HG02943 (cell line): ENCODE measurements around the gene PRR18.

Experiments used
- ATAC-seq: cut with Tn5 transposase; IDR thresholded peaks from one replicate; pipeline ENCODE4 v1.9.1; 2021; ENCODE audit warnings: mild to moderate bottlenecking, low read depth, moderate library complexity; ENCODE audit not compliant: unreplicated experiment

PRR18 gene

DNA sequence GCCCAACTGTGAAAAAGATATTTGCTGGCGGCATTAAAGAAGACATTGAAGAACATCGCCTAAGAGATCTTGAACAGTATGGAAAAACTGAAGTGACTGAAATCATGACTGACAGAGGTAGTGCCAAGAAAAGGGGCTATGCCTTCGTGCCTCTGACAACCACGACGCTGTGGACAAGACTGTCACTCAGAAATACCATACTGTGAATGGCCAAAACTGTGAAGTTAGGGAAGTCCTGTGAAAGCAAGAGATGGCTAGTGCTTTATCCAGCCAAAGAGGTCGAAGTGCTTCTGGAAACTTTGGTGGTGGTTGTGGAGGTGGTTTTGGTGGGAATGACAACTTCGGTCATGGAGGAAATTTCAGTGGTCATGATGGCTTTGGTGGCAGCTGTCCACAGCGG lies 26.7 kb upstream of the PRR18 start:
- ATAC-seq = no peak

DNA sequence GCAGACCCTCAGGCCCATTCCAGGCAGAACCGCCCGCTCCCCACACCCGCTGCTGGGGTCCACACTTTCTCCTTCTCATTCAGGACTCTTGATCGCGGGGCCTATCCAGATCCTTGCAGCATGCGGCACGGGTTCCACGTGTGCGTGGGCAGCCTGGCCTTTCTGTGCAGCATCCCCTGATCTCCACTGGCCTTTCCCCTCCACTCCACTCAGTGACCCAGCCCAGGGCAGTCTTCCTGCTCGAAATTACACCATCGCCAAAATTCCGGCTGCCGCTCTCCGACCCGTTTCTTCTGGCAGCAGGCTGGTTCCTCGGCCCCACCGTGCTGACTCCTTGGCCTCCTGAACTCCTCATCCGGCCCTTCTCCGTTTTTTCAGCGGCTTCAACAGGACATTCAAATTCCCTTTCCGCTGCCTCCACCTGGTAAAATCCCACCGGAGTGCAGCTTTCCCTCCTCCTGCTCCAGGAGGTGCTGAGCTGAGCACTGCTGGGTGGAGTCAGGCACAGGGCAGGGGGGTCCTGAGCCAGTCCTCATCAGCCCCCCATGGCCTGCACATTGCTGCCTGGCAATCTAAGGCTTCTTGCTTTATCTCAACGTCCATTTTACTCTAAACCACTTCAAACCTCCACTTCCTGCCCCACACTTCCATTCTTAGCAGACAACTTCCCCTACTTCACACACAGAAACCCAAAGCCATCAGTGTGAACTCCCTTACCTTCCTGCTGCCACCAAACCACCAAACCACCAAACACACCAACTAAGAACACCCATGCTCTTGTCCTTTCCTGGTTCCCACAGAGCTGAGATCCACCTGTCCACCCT lies 25.2 kb upstream of the PRR18 start:
- ATAC-seq = peak; percentile 68

DNA sequence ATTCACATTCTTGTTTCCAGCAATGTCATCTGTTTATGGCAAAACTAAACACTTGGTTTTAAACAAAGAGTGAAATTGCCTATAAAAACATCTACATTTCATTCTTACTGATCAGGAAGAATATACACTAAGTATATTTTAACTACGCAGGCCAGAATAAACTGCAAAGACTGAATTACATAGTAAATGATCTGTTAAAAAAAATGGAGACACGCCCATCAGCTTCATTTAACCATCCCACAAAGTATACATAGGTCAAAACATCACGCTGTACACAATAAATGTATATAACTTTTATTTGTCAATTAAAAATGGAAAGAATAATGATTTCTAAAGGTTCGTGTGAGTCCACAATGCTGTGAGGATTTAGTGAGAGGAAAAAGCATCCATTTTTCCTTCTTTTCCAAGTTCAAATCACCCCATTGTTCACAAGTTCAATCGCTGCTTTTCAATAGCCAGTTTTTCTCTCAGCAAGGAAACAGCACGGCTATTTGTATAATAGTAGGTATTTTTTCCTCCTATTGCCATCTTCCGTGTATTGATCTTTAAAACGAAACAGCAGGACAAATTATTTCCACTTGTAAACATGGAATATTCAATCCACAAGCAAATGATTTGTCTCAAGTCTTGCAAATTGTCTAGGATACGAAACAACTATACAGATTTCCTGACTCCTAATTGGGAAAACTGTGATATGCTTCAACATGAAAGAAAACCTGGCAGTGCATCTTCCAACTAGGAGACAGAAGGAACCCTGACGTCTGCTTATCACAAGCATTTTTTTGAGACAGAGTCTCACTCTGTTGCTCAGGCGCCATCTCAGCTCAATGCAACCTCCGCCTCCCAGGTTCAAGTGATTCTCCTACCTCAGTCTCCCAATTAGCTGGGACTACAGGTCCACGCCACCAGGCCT lies 23.6 kb upstream of the PRR18 start:
- no peak for ATAC-seq

DNA sequence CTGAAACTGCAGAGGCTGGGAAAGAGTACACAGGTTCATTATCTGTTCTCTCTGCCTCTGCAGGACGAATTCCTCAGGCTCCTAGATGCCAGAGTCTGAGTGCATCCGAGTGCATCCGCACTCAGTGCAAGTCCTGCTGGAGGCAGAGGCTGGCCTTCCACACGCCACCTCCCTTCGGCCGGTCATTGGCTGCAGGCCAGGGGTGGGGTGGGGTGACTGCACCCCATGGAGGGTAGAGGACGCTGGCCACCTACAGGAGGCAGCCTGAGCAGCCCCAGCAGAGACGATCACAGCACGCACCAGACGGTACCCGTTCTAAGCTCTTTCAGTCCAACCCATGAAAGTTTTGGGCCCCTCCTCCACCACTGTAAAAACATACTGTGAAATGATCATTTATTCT lies 22.4 kb upstream of the PRR18 start:
- no peak for ATAC-seq

DNA sequence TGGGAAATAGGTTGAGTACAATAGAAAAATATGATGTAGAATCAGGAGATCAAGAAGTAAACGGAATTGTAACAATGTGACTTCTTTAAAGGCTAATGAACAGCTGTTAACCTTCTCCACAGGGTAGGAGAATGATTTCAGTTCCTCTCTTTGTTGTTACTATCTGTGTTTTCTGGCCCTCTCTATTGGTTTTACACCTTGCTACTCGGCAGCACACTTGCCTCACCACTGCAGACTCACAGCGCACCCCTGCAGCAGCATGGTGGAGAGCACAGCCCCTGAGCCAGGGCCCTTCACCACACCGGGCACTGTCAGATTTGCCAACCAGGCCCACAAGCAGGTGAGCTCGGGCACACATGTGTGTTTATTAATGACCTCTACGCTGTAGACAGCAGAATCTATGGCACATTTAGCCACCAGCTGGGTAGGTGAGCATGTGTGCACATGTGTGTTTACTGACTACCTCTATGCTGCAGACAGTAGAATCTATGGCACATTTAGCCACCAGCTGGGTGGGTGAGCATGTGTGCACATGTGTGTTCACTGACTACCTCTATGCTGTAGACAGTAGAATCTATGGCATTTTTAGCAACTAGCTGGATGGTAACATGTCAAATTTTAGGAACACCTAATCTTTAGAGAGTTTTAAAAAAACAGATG lies 17.3 kb upstream of the PRR18 start:
- peak; percentile 76 for ATAC-seq

DNA sequence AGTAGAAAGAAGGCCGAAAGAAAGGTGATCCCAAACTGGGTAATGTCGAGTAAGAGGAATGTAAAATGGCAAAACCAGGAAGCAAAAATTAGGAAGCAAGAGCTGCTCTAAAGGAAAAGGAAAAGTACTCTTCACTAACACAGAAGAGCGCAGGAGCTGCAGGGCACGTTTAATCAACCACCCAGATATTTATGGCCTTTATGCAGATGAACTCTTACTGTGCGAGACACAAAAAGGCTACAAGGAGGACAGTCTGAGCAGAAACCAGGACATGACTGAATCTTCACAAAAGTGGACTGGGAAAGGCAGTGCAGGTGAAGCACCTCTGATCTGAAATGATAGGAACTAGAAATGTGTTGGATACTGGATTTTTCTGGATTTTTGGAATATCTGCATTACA lies 15.2 kb upstream of the PRR18 start:
- no peak for ATAC-seq

DNA sequence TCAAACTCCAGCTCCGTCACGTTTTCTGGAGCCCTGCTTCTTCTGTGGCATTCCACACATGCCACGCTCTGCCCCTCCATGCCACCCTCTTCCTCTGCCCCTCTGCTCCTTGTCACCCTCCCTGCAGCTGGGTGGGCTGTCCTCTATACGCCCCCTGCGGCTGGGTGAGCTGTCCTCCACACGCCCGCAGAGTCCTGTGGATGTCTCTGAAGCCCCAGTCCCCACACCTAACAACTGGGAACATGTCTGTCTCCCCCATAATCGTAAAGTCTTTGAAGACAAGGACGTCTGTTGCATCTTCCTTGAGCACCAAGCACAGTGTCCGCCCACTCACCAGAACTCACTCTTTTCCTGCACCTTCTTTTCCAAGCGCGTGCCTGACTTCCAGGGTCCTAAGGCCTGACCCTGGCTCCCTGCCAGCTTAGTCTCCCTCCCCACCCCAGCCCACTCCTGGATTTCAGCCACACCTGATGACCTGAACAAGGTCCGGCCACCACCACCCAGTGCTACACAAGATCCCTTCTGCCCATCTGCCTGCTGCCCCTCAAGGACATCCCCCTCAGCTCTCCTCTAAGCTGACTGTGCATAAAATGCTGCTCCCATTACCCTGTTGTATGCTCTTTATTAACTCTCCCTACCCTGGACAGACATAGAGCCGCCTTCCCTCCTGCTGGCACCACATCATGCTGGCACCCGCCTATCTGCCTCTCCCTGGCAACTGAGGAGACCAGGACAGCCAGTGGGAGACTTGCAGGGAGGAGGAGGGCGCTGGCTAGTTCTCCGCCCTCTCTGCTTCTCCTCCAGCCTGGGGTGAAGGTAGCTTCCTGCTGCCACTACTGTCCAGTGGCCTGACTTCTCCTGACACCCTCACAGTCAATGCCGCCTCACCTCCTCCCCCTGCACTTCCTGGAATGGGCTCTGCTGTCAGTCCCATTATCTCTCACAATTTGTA lies 10.7 kb upstream of the PRR18 start:
- ATAC-seq = no peak

DNA sequence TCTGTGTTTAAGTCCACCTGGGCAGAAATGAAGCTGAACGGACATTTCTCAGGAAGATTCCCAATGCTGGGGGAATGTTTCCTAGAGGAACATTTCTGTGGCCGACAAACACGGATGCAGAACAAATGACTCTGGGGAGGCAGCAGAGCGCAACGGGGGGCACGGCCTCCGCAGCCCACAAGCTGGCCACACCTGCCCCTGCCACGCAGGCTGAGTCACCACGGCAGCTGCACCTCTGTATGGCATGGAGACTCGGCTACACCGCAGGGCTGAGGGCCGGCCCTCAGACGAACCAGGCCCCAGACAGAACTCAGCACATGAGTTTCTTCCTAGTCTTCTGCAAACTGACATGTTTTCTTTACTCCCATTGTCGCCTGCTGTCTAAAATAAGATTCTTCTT lies 10.0 kb upstream of the PRR18 start:
- no peak for ATAC-seq

DNA sequence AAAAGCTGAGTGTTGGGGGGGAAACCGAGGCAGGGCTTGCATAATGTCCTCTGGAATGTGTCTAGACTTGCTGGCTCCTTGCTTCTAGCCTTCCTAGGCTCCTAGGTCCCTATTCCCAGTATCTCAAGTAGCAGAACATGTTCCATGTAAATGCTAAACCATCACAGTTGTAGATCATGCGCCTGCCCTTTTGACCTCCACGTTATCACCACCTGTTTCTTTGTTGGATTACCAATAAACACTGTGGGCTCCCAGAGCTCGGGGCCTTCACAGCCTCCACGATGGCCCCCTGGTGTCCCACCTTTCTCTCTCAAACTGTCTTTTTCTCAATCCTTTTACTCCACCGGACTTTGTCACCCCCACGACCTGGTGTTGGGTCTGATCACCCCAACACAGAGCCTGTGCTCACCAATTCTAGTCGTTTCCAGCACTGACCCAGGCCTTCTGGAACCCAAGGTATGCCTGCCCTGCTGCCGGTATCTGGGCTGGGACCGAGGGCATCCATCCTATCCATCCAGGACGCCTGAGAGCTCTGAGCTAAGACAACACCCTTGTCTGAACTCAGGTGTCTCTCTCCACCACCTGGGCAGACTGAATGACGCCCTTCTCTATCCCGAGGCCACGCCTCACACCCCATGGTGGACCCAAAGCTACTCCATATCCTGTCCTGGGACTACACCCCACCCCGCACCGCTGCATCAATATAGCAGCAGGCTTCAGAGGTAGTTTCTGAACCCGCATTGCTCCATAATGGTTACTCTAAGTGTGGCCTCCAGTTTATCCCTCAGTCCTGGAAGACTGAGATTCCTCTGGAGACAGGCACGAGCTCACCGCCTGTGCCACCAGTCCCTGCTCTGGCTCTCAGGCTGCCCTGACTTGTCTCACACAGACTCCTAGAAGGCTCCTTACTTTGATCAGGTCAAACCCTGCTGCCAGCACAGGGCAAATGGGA lies 9.3 kb upstream of the PRR18 start:
- ATAC-seq = no peak

DNA sequence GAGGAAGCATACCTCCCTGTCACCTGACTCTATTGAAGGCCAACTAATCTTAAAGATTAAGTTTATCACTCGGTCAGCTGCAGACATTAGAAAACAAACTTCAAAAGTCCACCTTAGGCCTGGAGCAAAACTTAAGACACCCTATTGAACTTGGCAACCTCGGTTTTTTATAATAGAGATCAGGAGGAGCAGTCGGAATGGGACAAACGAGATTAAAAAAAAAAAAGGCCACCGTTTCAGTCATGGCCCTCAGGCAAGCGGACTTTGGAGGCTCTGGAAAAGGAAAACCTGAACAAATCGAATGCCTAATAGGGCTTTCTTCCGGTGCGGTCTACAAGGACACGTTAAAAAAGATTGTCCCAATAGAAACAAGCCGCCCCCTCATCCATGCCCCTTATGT lies 7.2 kb upstream of the PRR18 start:
- ATAC-seq = no peak

DNA sequence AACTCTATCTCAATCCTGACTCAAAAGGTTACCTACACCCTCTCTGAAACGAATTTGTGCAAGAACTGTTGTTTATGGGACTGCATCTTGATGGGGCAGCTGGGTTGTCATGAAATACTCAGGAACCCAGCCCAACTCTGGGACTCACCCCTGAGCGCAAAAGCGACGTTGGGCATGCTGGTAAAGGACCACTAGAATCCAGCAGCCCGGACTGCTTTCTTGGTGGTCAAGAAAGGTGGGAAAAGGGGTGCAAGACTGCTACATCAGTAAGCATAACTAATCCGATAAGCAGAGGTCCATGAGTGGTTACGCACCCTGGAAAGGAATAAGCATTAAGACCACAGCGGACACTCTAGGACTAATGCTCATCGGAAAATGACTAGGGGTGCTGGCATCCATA lies 6.3 kb upstream of the PRR18 start:
- ATAC-seq = no peak

DNA sequence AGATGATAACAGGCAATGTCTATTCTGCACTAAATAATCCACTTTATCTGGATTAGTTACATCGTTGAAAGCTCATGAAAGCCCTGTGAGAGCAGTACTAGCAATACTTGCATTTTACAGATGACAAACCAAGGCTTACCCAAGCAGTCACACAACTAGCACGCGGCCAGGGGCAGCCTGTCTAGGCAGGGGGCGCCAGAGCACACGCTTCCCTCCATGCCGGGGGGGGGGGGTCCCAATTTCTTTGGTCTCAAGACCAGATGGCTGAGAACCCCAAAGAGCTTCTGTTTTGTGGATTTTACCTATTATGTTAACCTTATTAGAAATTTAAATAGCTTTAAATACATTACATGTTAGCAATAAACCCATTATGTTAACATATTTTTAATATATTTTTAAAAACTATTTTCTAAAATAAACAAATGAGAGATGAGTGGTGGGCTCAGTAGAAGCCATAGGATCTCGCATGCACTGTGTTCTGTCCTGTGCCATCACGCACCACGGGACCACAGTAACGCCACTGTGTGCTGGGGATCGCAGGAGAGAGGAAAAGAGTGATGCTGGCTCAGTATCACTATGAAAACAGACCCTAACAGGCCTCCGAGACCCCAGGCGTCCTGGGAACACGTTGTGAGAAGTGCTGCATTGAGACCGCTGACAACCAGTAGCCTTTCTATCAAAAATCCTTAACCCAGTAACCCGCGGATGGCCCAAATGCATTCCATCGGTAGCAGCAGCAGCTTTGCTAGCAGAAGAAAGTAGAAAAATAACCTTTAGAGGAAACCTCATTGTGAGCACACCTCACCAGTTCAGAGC lies 5.3 kb upstream of the PRR18 start:
- ATAC-seq = peak; percentile 68

DNA sequence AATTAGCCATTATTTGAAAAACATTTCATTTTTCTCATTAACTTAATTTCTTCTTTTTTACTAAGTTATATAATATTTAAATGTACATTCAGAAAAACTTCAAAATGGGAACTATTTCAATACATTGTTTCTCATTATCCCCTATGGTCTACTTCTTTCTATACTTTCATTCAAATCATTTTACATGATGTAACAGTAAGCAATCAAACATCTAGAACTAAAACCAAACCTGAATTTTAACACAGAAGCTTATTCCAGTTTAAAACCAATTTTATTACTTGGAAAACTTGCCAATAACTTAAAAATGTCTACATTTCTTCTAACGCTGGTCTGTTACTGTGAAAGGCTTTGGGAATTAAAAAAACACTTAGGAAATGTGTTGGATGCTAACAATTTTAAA lies 4.6 kb upstream of the PRR18 start:
- no peak for ATAC-seq

DNA sequence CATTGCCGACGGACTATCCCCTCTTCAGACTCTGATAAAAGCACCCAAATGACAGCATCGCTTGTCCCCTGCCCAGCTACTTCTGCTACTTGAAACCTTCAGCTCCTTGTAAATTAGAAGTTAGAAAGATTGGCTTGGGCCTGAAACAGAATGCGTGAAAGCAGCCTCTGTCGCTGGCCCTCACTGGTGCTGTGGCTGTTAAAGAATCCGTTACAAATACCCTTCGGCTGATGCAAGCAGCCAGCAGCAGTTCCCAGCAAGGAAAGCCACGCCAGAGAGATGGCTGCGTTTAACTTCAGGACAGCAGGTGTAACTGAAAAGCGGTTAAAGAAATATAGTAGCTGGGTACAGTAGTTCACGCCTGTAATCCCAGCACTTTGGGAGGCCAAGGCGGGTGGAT lies 2.4 kb upstream of the PRR18 start:
- ATAC-seq = no peak

DNA sequence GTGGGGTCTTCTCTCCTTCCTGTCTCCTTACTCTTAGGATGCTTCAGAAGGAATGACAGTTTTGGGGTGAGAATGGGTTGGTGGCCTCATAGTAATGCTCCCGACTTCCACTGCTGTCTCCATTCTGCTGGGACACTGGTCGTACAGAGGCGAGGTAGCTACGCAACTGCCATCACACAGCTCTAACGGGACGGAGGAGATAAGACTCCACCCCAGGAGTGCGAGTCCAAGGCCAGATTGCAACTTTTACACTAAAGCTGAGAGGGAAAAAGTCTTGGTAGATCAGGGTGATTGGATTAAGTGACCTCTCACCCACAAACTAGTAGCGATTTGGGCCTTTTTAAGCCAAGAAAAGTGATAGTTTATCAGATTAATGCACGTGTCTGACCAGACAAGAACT lies 1.8 kb upstream of the PRR18 start:
- no peak for ATAC-seq

DNA sequence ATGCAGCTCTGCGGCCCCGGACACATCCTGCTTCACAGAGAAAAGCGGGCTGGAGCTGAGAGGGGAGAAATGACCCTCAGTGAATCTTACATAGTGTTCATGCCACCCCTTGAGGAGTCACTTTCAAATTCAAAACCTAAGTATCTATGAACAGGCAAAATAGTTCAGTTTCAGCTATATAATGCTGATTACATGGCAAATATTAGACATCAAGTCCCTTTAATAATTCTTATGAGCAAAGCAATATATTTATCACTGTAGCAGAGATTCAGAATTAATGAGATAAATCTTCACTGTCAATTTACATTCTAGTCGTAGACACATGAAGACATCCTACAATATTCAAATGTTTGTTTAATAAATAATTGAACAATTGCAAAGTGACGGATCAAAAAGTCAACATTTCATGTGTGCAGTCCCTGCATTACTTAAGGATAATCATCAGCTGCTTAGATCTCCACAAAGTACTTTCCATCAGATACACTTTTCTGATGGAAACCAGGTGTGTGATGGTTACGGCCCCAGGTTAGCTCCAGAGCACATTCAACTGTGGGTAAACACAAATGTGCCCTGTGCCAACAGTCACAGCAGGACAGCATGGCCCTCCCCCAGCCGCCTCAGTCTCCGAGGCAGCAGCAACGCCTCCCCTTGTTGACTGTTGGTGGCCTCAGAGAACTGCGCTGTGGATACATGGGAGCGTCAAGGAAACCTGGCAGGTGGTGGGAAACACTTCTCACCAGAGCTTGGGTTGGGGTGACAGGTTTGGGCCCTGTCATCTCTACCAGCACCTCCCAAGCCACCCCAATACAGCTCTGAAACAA lies 787 bp upstream of the PRR18 start:
- no peak for ATAC-seq
